ENCODE measurements around the gene KRT13. TPM values are rescaled to one million over a fixed set of nuclear protein-coding genes. Genes with fewer than 3 reads are reported as not detected.

The KRT13 gene
- total and polyA plus RNA-seq, 4 donors: 0.13 to 3.7 (median 2.8) TPM; not detected in 1

- H3K9ac ChIP-seq (ENCODE audit: low read depth in 1 of 2, low read length in 2 of 2): no peak overlapping the region
- H3K4me1 ChIP-seq (ENCODE audit: control insufficient read depth in 4 of 4, insufficient read depth in 4 of 4, low read length in 3 of 4): no peaks in the 10 kb centered on the region
- TF ChIP-seq RAD21 (IDR thresholded peaks at IDR 0.05) (no peak), FOXA1 (IDR thresholded peaks at IDR 0.05) (no peak), ZBTB33 (IDR thresholded peaks at IDR 0.05) (no peak), RXRA (IDR thresholded peaks at IDR 0.05) (no peak), JUND (IDR thresholded peaks at IDR 0.05) (no peak), NR2F2 (IDR thresholded peaks at IDR 0.05) (no peak), FOXA2 (IDR thresholded peaks at IDR 0.05) (no peak), GABPA (IDR thresholded peaks at IDR 0.05 in 1 of 2, conservative IDR thresholded peaks at IDR 0.05 in 1 of 2) (no peak), TAF1 (conservative IDR thresholded peaks at IDR 0.05) (no peak), HNF4G (IDR thresholded peaks at IDR 0.05) (no peak), HNF4A (conservative IDR thresholded peaks at IDR 0.05) (no peak)
- TF ChIP-seq, protein P1, sequence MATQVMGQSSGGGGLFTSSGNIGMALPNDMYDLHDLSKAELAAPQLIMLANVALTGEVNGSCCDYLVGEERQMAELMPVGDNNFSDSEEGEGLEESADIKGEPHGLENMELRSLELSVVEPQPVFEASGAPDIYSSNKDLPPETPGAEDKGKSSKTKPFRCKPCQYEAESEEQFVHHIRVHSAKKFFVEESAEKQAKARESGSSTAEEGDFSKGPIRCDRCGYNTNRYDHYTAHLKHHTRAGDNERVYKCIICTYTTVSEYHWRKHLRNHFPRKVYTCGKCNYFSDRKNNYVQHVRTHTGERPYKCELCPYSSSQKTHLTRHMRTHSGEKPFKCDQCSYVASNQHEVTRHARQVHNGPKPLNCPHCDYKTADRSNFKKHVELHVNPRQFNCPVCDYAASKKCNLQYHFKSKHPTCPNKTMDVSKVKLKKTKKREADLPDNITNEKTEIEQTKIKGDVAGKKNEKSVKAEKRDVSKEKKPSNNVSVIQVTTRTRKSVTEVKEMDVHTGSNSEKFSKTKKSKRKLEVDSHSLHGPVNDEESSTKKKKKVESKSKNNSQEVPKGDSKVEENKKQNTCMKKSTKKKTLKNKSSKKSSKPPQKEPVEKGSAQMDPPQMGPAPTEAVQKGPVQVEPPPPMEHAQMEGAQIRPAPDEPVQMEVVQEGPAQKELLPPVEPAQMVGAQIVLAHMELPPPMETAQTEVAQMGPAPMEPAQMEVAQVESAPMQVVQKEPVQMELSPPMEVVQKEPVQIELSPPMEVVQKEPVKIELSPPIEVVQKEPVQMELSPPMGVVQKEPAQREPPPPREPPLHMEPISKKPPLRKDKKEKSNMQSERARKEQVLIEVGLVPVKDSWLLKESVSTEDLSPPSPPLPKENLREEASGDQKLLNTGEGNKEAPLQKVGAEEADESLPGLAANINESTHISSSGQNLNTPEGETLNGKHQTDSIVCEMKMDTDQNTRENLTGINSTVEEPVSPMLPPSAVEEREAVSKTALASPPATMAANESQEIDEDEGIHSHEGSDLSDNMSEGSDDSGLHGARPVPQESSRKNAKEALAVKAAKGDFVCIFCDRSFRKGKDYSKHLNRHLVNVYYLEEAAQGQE (IDR thresholded peaks at IDR 0.05): no peak
- TF ChIP-seq, protein P2, sequence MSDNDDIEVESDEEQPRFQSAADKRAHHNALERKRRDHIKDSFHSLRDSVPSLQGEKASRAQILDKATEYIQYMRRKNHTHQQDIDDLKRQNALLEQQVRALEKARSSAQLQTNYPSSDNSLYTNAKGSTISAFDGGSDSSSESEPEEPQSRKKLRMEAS (IDR thresholded peaks at IDR 0.05): no peak
- TF ChIP-seq, protein P3, sequence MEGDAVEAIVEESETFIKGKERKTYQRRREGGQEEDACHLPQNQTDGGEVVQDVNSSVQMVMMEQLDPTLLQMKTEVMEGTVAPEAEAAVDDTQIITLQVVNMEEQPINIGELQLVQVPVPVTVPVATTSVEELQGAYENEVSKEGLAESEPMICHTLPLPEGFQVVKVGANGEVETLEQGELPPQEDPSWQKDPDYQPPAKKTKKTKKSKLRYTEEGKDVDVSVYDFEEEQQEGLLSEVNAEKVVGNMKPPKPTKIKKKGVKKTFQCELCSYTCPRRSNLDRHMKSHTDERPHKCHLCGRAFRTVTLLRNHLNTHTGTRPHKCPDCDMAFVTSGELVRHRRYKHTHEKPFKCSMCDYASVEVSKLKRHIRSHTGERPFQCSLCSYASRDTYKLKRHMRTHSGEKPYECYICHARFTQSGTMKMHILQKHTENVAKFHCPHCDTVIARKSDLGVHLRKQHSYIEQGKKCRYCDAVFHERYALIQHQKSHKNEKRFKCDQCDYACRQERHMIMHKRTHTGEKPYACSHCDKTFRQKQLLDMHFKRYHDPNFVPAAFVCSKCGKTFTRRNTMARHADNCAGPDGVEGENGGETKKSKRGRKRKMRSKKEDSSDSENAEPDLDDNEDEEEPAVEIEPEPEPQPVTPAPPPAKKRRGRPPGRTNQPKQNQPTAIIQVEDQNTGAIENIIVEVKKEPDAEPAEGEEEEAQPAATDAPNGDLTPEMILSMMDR (IDR thresholded peaks at IDR 0.05; ENCODE audit: low read depth, low read length, missing input control): no peak
- peak; percentile 74 for DNase-seq (ENCODE audit: low spot score)
- H3K27ac ChIP-seq (ENCODE audit: low read depth in 1 of 2, low read length in 2 of 2): no peak overlapping the region
- H3K9me3 ChIP-seq (ENCODE audit: control insufficient read depth in 4 of 4, low read length in 3 of 4): no peaks in the 10 kb centered on the region
- H3K27me3 ChIP-seq (ENCODE audit: control insufficient read depth in 4 of 4, insufficient read depth in 4 of 4, low read length in 3 of 4): no peaks in the 10 kb centered on the region
- H3K4me3 ChIP-seq (ENCODE audit: low read depth in 1 of 3, low read length in 3 of 3): no peak overlapping the region
- WGBS: 73% methylated on average over 4 of the region's 4 CpGs
- no peaks in the 10 kb centered on the region for H3K36me3 ChIP-seq (ENCODE audit: control insufficient read depth in 4 of 4, insufficient read depth in 3 of 4, low read depth in 1 of 4, low read length in 3 of 4)
Measured at GRCh38 chr17:41511116-41511515, 5.7 kb upstream of the KRT13 start.

DNA sequence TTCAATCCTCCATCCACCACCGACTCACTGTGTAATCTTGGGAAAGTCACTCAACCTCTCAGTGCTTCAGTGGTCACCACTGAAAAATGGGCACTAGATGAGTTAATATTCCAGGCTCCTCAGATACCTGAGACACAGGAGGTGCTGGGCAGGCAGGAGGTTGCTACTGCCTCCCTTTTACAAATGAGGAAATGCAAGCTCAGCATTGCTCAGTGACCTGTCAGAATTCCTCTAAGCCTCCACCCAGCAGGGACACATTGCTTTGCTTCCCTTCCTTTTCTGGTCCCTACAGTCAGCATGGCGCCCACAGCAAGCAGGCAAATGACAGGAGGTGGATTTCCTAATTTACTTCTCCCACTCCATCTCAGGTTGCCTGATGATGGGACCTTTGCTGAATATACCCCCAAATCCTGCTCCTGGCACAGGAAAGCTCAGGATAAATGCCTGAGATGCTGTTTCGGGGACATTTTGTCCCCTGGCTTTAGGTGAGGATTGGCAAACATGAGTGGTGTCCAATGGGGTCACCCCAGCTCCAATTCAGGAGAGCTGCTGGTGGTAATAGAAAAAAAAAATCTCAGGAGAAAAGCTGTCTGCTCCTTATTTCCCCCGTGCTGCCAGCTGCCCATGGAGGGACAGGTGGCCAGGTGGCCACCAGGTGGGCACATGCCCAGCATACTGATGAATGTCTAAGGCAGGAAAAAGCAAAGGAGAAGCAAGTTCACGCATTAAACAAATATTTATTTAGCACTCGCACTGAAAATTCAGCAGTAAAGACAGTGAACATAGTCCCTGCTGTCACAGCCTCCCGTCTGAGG lies 5.0 kb upstream of the KRT13 start:
- no peaks in the 10 kb centered on the region for H3K4me1 ChIP-seq (ENCODE audit: control insufficient read depth in 4 of 4, insufficient read depth in 4 of 4, low read length in 3 of 4)
- DNase-seq (ENCODE audit: low spot score): no peak
- 67% methylated on average over 7 of the region's 7 CpGs for WGBS

More for the DNA sequence above, 5.0 kb upstream of the KRT13 start:
- Histone ChIP-seq H3K4me3 (ENCODE audit: low read depth in 1 of 3, low read length in 3 of 3) (no peak overlapping the region), H3K9ac (ENCODE audit: low read depth in 1 of 2, low read length in 2 of 2) (no peak overlapping the region), H3K9me3 (ENCODE audit: control insufficient read depth in 4 of 4, low read length in 3 of 4) (no peaks in the 10 kb centered on the region), H3K27ac (ENCODE audit: low read depth in 1 of 2, low read length in 2 of 2) (no peak overlapping the region), H3K36me3 (ENCODE audit: control insufficient read depth in 4 of 4, insufficient read depth in 3 of 4, low read depth in 1 of 4, low read length in 3 of 4) (no peaks in the 10 kb centered on the region), H3K27me3 (ENCODE audit: control insufficient read depth in 4 of 4, insufficient read depth in 4 of 4, low read length in 3 of 4) (no peaks in the 10 kb centered on the region)
- TF ChIP-seq, protein P2 (IDR thresholded peaks at IDR 0.05): no peak
- no peak for TF ChIP-seq SP1 (IDR thresholded peaks at IDR 0.05)
